HG02642 (cell line): Measurements from ENCODE around the gene HSPA6.
"Not testable (repeated sequence)": the region's sequence is repeated elsewhere in the genome, so short reads cannot be mapped to it uniquely, and the experiment has no call there.

Source experiments
- ATAC-seq: cut with Tn5 transposase; IDR thresholded peaks from one replicate; pipeline ENCODE4 v1.9.1; 2021; ENCODE audit warnings: mild to moderate bottlenecking; ENCODE audit not compliant: unreplicated experiment, poor library complexity

HSPA6 gene

DNA sequence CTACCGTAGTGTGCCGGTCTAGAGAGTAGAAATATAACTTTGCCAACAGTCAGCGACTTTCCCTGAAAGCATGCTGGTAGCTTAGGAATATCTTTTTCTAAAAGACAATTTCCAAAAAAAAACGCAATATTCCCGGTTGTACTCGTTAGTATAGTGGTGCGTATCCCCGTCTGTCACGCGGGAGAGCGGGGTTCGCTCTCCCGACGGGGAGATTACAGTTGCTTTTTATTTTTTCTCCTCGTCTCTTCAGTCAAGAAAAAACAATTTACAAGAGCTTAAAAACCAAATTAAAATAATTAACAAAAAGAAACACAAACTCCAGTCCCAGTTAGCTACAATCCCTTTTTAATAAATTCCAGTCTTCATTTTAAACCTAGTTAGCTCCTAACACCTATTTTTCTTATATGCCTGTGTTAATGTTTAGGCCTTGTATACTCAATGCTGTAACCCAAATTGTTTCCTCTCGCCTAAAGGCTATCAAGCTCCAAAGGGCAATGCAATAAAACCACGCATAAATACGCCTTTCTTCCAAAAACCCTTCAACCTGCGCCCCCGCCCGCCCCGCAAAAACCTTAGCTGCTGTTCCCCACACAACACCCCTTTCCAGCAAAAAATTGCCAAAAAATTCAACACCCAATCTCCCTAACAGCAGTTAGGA is 7.8 kb downstream of the HSPA6 start:
- ATAC-seq, result no peak

DNA sequence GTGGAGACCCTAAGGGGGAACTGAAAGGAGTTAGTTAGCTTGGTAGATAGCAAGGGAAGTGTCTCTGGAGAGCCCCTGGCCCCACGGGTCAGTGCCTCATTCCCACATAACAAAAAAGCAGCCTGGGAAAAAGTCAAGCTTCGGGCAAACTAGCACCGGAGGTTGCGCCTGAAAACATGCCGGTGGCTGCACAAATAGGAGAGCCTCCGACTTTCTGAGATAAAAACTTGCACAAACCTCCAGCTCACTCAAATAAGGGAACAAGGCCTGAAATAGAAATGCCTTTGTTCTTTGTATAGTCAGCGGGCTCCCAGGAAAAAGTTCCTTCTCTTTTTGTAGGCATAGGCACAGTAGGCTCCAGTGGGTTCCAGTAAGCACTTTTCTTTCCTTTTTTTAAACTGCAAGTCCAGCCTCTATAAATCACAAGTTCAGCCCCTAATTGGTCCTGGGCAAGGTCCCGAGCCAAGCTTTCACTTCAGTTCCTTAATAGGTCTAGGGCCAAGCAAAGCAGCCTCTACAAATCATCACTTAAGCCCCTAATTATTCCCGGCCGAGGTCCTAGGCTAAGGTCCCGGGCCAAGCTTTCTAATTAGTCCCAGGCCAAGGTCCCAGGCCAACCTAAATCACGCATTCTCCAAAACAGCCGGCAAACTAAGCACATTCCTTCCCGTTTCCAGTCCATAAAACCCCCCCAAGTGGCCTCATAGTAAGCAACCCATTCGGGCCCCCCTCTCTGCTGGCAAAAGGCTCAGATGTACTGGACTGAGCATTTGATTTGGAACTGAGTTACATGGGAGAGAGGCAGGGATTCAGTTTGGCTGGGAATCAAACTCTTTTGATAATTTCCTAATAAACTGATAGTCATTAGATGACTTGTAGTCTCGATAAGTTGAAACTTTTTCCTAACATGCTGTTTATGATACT is 8.6 kb downstream of the HSPA6 start:
- not testable (repeated sequence) for ATAC-seq

DNA sequence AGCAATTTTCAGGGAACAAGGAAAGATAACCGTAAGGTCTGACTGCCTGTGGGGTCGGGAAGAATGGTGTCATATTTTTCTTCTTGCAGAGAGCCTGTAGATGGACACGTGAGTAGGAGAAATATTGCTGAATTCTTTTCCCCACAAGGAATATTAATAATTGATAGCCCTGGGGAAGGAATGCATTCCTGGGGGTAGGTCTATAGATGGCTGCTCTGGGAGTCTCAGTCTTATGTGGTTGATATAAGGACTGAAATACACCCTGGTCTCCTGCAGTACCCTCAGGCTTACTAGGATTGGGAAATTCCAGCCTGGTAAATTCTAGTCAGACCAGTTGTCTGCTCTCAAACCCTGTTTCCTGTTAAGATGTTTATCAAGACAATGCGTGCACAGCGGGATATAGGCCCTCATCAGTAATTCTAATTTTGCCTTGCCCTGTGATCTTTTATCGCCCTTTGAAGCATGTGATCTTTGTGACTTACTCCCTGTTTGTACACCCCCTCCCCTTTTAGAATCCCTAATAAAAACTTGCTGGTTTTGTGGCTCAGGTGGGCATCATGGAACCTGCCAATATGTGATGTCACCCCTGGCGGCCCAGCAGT is 12.8 kb downstream of the HSPA6 start:
- not testable (repeated sequence) for ATAC-seq

DNA sequence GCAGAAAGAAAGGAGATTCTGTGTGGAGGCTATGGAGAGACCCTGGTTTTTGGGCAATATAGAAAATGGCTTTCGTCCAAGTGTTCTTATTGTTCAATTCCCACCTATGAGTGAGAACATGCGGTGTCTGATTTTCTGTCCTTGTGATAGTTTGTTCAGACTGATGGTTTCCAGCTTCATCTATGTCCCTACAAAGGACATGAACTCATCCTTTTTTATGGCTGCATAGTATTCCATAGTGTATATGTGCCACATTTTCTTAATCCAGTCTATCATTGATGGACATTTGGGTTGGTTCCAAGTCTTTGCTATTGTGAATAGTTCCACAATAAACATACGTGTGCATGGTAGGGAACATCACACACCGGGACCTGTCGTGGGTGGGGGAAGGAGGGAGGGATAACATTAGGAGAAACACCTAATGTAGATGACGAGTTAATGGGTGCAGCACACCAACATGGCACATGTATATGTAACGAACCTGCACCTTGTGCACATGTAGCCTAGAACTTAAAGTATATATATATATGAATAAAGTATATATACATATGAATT is 14.7 kb downstream of the HSPA6 start:
- not testable (repeated sequence) for ATAC-seq

DNA sequence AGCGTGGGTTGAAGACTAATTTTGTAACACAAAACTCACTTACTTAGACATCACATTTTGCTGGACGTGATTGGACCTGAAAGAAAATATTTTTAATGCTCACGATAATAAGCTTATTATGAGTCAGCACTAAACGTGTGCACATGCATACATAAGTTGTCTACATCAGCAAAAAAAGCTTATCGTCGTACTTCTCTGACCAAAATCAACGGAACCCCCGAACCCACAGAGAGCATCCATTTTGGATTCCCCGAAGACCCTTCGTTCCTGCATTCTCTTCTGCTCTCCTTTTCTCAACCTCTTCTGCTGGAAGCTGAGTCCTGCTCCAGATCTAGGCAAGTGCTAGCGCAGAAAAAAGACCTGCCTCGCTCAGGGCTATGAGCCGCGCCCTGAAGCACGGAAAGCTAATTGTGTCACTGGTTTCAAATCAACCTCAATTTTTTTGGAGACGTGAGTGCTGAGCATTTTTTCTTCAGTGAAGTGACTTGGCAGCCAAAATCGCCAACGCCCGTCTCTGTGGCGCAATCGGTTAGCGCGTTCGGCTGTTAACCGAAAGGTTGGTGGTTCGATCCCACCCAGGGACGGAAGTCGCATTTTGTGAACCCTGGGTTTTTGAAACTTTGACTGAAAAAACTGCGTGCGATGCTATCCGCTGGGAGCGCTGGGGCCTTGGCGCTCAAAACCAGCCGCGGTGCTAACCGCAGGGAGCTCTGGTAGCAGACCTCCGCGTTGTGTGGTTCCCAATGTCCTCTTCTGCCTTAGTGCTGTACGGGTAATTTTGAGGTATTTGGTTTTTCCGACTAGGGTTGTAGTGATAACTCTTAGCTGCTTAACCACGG is 15.6 kb downstream of the HSPA6 start:
- ATAC-seq, result peak; percentile 70

DNA sequence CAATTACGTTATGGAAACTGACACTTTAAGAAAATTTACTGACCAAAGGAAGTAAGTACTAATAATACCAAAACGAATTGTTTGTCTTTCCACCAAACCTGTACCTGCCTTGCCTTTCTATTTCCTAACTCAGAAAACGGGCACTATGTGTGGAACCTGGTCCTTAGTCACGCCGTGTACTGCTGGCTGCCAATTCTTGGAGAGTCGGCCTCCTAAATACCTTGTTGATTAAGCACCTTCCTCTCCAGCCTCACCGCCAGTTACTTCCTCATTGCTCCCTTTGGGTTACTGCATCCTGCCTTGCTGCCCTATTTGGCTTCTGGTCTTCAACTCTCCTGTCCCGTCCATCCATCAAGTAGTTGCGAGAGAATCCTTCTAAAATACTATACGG is 16.2 kb downstream of the HSPA6 start:
- peak; percentile 26 for ATAC-seq

DNA sequence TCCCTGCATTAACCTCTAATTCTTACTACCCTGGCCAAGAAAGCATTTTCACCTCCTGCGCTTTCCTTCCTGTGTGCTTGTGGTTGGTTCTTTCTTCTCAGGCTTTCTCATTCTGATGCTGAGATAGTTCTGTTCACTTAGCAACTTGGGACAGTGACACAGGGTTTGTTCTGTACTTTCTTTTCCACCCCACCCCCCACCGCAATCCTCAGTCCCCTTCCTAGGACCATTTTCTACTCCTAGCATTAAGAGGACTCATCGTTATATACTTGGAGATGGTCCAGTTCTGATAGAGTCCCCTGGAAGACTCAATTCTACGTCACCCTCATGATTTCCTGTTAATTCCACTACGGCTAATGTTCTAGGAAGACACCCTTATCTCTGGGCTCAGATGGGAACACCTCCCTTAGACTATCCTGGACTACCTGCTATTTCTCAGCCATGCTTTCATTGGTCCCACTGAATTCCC is 17.8 kb downstream of the HSPA6 start:
- peak; percentile 46 for ATAC-seq

DNA sequence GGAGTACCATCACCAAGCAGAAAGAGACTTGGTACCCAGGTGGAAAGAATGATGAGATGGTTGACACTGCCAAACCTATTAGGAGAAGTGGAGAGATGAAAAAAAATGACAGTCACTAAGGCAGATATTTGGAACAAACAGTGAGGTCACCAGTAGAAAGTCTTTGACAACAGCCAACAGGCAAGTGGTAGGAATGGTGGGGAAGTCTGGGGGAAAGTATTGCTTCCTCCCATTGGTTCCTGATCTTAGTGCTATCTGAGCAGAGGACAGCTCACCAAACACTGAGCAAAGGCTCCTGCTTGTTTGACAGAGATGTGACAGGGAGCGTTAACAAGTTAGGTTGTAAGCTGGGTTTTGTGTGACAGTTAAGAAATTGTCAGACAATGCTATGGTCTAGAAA is 18.8 kb downstream of the HSPA6 start:
- not testable (repeated sequence) for ATAC-seq

DNA sequence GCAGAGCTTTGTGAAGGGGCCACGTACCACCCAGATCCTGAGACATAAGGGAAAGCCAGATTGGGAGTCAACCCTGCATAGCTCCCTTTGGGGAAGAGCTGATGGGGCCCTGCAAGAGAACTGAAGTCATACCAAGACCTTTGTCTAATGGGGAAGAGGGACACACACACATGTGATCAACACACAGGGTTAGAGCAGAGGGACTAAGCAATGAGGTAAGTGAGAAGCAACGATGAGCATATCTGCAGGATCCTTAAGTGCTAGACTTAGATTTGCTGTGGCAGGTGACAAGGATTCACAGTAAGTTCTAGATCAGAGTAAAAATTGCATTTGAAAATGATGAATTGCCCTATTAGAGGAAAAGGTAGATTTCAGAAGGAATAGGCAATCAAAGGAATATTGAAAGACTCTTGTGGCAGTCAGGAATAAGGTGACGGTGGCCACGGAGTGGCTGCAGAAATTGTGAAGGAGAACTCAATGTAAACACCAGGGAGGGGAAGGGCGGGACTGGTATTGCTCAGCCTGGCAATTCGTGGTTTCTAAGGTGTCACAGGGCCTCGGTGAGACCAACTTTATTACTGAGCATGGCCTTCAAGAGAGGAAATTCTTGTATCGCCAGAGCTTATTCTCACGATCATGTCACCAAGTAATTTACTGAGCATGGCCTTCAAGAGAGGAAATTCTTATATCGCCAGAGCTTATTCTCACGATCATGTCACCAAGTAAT is 20.8 kb downstream of the HSPA6 start:
- ATAC-seq, result not testable (repeated sequence)

DNA sequence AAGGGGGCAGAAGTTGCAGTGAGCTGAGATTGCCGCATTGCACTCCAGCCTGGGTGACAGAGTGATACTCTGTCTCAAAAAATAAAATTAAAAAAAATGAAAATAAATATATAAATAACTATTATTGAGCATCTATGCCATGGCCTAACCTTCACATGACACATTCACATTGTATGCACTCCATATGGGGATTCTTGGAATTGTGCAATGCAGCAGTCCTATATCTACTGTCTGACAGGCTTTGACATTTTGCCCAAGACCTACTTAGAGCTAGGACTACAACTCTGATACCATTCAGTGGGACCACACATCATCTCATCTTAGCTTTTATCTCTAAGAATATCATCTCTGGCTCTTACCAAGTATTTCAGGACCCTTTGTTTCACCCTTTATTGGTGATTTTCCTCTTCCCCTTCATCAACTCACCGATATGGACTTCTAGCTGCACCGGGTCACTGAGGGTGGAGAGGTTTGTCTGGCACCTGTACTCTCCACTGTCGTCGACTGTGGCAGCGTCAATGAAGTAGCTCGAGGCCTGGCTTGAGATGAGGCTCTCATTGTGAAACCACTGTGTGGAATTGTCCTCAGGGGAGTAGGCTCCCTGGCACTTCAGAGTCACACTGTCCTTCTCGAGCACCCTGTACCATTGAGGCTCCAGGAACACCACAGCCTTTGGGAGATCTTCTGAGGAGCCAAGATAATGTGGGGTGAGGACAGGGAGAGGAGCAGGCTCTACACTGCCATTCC is 23.8 kb downstream of the HSPA6 start:
- ATAC-seq, result not testable (repeated sequence)

DNA sequence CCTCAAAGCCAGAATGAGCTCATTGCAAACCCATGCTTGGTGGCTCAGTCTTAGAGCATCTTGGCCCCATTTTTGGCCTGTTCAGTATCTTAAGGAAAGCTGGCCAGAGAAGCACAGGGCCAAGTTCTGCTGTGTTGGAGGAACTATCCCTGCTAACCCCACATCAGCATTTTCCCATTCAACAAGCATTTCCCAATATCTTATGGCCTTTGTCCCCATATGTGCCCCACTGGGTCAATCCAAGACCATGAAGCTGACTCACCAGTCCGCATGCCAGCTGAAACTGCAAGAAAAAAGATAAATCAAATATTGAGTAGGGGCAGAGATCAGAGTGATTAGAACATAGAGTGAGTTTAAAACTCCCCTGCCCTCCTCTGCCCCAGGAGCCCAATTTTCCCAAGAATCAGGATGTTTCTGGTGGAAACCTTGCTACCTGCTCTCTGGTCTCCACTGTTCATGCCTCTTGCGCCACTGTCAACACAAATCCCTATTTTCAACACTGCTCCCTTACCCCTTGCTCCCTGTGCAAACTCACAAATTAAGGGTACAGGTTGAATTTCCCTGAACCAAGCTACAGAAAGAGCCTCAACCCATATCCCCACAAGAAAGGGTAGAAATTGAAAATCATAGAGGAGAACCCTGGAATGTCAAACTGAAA is 24.5 kb downstream of the HSPA6 start:
- ATAC-seq, result not testable (repeated sequence)

DNA sequence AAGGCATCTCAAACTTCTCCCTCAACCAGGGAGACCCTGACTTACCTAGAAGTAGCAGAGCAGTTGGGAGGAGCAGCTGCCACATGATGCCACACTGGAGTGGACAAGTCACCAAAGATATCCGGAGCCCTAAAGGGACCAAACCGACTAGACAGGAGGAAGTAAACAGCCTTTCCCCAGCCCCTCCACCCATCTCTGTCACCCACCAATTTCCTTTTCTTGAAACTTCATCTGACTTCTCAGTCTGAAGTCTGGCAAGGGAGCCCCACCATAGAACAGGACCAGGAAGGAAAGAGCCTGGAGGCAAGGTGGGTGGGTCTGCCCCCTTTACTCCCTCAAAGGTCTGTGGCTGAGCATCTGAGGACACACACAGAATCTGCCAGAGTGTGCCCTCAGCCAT is 25.3 kb downstream of the HSPA6 start, which contains the start of gene FCGR3A:
FCGR3A (minus strand) TSS at position 167 of the 400 bp plus-strand sequence; CDS start at position 85, 82 bp downstream.
- no peak for ATAC-seq

DNA sequence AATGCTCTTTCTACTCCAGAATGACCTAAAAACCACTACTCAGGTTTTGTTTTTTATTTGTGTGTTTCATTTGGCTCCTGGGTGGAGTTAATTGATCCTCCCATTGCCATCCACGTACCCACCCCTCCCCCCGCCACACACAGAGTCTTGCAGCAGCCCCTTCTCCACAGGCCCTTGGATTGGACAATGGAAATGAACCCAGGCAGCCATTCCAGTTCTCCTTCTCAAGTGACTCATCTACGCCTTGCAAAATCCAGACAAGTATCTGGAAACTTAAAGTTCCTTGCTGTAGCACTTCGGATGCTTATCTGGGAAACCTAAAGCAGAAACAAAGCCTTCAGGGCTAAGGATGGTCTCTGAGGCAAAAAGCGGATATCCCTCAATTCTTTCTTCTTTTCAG is 26.6 kb downstream of the HSPA6 start:
- not testable (repeated sequence) for ATAC-seq

DNA sequence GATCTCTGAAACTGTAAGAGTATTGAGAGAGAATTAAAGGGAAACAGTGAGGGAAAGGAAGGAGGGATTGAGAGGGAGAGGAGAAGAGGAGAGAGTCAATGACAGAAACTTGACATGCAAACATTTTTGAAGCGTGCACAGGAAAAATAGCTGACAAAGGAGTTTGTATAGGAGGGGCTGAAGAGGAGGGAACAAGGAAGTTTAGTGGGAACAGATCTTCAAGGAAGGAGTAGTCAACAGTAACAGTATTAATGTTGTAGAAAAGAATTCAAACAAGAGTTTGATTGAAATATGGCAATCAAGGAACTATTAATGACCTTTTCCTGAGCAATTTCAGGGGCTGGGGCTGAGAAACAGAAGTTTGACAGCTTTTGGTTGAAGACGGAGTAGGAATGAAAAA is 29.3 kb downstream of the HSPA6 start:
- not testable (repeated sequence) for ATAC-seq

DNA sequence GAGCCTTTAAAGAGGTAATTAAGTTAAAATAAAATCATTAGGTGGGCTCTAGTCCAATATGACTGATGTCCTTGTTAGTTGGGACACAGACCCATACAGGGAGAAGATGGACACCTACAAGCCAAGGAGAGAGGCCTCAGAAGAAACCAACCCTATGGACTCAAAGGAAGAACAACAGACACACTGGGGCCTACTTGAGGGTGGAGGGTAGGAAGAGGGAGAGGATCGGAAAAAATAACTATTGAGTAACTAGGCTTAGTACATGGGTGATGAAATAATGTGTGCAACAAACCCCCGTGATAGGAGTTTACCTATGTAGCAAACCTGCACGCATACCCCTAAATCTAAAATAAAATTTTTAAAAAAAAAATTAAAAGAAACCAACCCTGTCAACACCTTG is 30.0 kb downstream of the HSPA6 start:
- ATAC-seq, result not testable (repeated sequence)

DNA sequence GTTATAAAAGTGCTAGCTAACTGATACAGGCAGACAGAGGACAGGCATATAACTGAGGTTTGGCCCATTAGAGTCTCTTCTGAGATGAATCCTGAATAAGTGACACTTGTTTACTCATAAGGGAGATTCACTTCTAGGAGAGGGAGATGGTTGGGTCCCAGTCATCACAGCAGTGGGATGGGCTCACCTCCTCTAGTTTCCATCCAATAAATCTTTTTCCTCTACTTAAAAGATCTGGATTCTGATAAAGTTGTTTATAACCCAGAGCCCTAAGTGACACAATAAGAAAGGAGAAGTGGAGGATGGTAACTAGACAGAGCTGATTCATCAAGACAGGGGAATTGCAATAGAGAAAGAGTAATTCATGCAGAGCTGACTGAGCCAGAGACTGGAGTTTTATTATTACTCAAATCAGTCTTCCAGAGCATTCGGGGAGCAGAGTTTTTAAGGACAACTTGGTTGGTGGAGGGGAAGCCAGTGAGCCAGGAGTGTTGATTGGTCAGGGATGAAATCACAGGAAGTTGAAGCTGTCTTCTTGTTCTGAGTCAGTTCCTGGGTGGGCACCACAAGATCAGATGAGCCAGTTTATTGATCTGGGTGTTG is 30.6 kb downstream of the HSPA6 start:
- ATAC-seq, result not testable (repeated sequence)

DNA sequence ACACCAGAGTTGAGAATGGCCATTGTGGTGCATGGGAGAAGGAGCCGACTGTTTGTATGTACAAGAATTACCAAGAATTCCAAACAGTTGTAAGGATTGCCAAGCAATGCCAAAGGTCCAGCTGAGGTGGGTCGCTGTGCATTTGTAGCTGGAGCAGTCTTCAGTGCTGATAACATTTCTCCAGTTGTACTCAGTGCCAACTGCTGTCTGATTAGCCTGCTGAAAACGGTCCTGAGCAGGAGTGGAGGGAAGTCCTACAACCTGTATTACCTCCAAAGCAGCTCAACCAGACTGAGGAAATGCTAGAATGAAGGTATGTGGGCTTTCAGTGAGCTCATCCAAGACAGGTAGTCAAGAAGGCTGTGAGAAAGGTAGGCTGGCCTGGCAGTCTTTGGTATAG is 31.8 kb downstream of the HSPA6 start:
- not testable (repeated sequence) for ATAC-seq
